Panc1 (cell line): ENCODE data around the gene FBRSL1. TPM values are rescaled to one million over a fixed set of nuclear protein-coding genes. Genes with fewer than 3 reads are reported as not detected.

ENCODE experiments used
- ATAC-seq: fragments of 200-7000 bp; cut with Tn5 transposase; 2 replicates; pipeline ENCODE4 v1.9.1; 2020; ENCODE audit warnings: mild to moderate bottlenecking, moderate library complexity
- BruUV-seq: library from RNA; stranded (reverse); fragments of 400-500 nt; replicated peaks from 2 replicates; lab custom pipeline; 2021; lab: Mats Ljungman, UMichigan
- CTCF ChIA-PET: fragments of 300-600 bp; sonication (Branson Sonifier 250); formaldehyde crosslinking; loops from one replicate; lab custom pipeline; 2022; ENCODE audit warnings: antibody characterized with exemption; lab: Charles Lee
- POLR2A ChIA-PET: fragments of 300-600 bp; sonication (Branson Sonifier 250); formaldehyde crosslinking; loops from one replicate; lab custom pipeline; 2022; ENCODE audit warnings: antibody characterized with exemption; lab: Charles Lee
- DNase-seq: peaks from one replicate; pipeline ENCODE4 v3.0.0-alpha.2; 2010; ENCODE audit warnings: low read depth, low spot score
- H3K27ac ChIP-seq: 2 replicates; pipeline ENCODE4 v1.5.1; 2011; ENCODE audit warnings: mild to moderate bottlenecking, low read length, inconsistent platforms
- H3K27me3 ChIP-seq: fragments of 200-500 bp; sonication (Bioruptor generic); 2 replicates; pipeline ENCODE4 v1.6.0; 2014; ENCODE audit warnings: low read length, inconsistent platforms; ENCODE audit not compliant: control insufficient read depth, insufficient read depth
- H3K36me3 ChIP-seq: fragments of 200-500 bp; sonication (Bioruptor generic); 2 replicates; pipeline ENCODE4 v1.5.1; 2014; ENCODE audit warnings: inconsistent platforms, mild to moderate bottlenecking, low read length, moderate library complexity; ENCODE audit not compliant: control insufficient read depth, insufficient read depth
- H3K4me1 ChIP-seq: 2 replicates; pipeline ENCODE4 v1.5.1; 2011; ENCODE audit warnings: inconsistent platforms, mild to moderate bottlenecking, low read length, moderate library complexity; ENCODE audit not compliant: control insufficient read depth, insufficient read depth
- H3K4me3 ChIP-seq, 2 experiments: 2 replicates each; pipeline ENCODE4 v1.5.1; 2011 to 2012; ENCODE audit warnings: low read depth in 2 of 2, low read length in 2 of 2, mild to moderate bottlenecking in 2 of 2, inconsistent platforms in 1 of 2, moderate library complexity in 1 of 2
- H3K9me3 ChIP-seq: fragments of 200-500 bp; sonication (Bioruptor generic); 2 replicates; pipeline ENCODE4 v1.5.1; 2014; ENCODE audit warnings: low read depth, mild to moderate bottlenecking, inconsistent platforms, low read length, moderate library complexity; ENCODE audit not compliant: control insufficient read depth, insufficient read depth
- POLR2AphosphoS5 ChIP-seq: IDR thresholded peaks from 2 replicates; pipeline ENCODE4 v1.6.1; 2012; ENCODE audit warnings: mild to moderate bottlenecking, low read depth, low read length, moderate library complexity
- SIN3A ChIP-seq: IDR thresholded peaks from 2 replicates; pipeline ENCODE4 v1.6.1; 2012; ENCODE audit warnings: low read depth, mild to moderate bottlenecking, low read length, moderate library complexity, borderline replicate concordance; ENCODE audit not compliant: insufficient read depth
- TCF7L2 ChIP-seq: IDR thresholded peaks from 2 replicates; pipeline ENCODE4 v1.6.1; 2011; ENCODE audit warnings: mild to moderate bottlenecking, low read depth, low read length, inconsistent platforms
- in situ Hi-C: cut with HindIII; loops from 2 replicates; pipeline ENCODE4 v1.10.0; 2016; ENCODE audit warnings: low sequenced_read_pairs, low pct_unique_long_range_greater_than_20kb
- intact Hi-C: fragments of 100-400 bp; cut with micrococcal nuclease; formaldehyde crosslinking; loops from one replicate; pipeline ENCODE4 v1.10.0; 2022; ENCODE audit not compliant: unreplicated experiment
- total RNA-seq: library from RNA; stranded (reverse); gene quantifications from one replicate; pipeline ENCODE4 v1.2.1, GENCODE V29; 2021; ENCODE audit not compliant: unreplicated experiment
- TF ChIP-seq, protein P1 (sequence below), 2 experiments: IDR thresholded peaks; 2 replicates each; pipeline ENCODE4 v1.6.1; 2011 to 2012; ENCODE audit warnings: low read depth in 2 of 2, control low read depth in 1 of 2, low read length in 1 of 2, mild to moderate bottlenecking in 1 of 2, moderate library complexity in 1 of 2; ENCODE audit not compliant: insufficient read depth in 1 of 2
- TF ChIP-seq, protein P2 (sequence below): fragments of 450-650 bp; IDR thresholded peaks from 2 replicates; pipeline ENCODE4 v1.5.1; 2017; ENCODE audit warnings: mild to moderate bottlenecking

Gene FBRSL1
- total RNA-seq, 1 experiment from 2014 or later = 104 TPM

DNA sequence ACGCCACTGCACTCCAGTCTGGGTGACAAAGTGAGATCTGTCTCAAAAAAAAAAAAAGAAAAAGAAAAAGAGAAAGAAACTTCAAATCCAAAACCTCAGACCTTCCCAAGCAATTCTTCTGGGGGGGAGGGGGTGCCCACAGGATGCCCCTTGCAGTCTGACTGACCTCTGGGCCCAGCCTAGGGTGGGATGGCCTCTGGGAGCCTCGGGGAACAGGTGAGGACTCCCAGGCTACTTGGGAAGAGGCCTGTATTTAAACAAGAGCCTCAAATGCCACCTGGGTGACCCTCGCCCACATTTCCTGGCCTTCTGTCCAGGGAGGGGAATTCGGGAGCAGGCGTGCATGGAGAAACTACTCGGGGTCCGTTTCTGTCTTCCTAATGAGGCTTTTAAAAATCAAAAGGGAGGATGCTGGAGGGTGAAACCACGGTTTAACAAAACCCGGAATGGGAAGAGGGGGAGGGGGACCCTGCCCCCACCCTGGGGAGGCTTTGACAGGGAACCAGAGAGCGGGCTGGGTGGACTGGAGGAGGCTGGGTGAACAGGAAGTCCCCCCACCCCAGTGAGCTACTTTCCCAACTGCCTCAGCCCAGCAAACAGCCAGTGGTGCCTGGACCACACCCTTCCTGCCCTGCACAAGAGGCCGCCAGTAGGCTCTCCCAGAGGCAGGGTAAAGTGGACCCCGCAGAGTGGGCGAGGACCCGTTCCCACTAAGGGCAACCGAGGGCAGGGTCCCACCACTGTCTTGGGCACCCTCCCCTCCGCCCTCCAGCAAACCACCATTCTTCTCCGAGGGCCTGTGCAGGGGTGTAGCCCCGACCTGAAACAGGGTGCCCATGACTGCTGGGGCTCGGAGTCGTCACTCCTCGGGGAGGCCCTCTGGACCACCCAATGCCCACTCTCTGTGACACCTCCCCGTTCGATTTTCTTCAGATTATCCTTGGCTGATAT, 1.5 kb upstream of the FBRSL1 start:
- intact Hi-C loops (no loop called here), in situ Hi-C loops (no loop called here)
- POLR2A ChIA-PET = no interaction called here
- CTCF ChIA-PET = no interaction called here
- Histone ChIP-seq H3K36me3 (no peaks in the 10 kb centered on the region), H3K4me1 (peaks cover 31% of the 10 kb centered on the region), H3K4me3 (peak overlapping the region; percentile 58 to 59), H3K27me3 (no peaks in the 10 kb centered on the region), H3K9me3 (no peaks in the 10 kb centered on the region), H3K27ac (peak overlapping the region; percentile 65; the same call in 1 of the 2 replicates)
- no TSS peak for BruUV-seq
- no peak for DNase-seq
- no peak for ATAC-seq
- TF ChIP-seq TCF7L2 = no peak
- TF ChIP-seq, protein P1, sequence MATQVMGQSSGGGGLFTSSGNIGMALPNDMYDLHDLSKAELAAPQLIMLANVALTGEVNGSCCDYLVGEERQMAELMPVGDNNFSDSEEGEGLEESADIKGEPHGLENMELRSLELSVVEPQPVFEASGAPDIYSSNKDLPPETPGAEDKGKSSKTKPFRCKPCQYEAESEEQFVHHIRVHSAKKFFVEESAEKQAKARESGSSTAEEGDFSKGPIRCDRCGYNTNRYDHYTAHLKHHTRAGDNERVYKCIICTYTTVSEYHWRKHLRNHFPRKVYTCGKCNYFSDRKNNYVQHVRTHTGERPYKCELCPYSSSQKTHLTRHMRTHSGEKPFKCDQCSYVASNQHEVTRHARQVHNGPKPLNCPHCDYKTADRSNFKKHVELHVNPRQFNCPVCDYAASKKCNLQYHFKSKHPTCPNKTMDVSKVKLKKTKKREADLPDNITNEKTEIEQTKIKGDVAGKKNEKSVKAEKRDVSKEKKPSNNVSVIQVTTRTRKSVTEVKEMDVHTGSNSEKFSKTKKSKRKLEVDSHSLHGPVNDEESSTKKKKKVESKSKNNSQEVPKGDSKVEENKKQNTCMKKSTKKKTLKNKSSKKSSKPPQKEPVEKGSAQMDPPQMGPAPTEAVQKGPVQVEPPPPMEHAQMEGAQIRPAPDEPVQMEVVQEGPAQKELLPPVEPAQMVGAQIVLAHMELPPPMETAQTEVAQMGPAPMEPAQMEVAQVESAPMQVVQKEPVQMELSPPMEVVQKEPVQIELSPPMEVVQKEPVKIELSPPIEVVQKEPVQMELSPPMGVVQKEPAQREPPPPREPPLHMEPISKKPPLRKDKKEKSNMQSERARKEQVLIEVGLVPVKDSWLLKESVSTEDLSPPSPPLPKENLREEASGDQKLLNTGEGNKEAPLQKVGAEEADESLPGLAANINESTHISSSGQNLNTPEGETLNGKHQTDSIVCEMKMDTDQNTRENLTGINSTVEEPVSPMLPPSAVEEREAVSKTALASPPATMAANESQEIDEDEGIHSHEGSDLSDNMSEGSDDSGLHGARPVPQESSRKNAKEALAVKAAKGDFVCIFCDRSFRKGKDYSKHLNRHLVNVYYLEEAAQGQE (IDR thresholded peaks at IDR 0.05; ENCODE audit: insufficient read depth in 1 of 2, low read depth in 2 of 2, low read length in 1 of 2) = no peak

DNA sequence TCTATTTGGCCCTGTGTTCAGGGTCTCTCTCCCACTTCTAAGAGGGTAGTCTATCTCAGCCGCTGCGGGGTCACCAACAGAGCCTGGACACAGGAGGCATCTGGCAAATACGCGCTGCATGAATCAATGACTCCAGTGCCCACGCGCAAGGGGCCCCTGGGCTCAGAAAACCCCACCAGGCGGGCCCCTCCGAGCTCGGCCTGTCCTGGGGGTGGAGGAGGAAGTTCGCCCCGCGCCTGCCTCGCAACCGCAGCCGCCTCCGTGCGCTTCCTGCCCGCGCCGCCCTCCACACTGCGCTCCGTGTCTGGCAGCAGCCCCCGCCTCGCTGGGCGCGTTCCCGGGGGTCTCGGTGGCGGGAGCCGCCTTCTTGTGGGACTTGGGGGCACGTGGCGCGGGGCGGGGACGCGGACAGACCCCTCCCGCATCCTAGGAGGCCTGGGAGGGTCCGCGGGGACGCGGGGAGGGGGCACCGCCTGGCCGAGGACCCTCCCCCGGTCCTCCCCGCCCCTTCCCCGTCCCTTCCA, 811 bp upstream of the FBRSL1 start:
- Histone ChIP-seq H3K36me3 (no peaks in the 10 kb centered on the region), H3K27me3 (no peaks in the 10 kb centered on the region), H3K27ac (peak overlapping the region; percentile 65; the same call in 1 of the 2 replicates), H3K9me3 (no peaks in the 10 kb centered on the region), H3K4me1 (peaks cover 35% of the 10 kb centered on the region), H3K4me3 (peak overlapping the region; percentile 58 to 59)
- intact Hi-C loops (no loop called here), in situ Hi-C loops (no loop called here)
- POLR2A ChIA-PET = no interaction called here
- DNase-seq (no peak), ATAC-seq (peak; percentile 29)
- BruUV-seq = no TSS peak
- TF ChIP-seq POLR2AphosphoS5 = no peak
- CTCF ChIA-PET = no interaction called here

DNA sequence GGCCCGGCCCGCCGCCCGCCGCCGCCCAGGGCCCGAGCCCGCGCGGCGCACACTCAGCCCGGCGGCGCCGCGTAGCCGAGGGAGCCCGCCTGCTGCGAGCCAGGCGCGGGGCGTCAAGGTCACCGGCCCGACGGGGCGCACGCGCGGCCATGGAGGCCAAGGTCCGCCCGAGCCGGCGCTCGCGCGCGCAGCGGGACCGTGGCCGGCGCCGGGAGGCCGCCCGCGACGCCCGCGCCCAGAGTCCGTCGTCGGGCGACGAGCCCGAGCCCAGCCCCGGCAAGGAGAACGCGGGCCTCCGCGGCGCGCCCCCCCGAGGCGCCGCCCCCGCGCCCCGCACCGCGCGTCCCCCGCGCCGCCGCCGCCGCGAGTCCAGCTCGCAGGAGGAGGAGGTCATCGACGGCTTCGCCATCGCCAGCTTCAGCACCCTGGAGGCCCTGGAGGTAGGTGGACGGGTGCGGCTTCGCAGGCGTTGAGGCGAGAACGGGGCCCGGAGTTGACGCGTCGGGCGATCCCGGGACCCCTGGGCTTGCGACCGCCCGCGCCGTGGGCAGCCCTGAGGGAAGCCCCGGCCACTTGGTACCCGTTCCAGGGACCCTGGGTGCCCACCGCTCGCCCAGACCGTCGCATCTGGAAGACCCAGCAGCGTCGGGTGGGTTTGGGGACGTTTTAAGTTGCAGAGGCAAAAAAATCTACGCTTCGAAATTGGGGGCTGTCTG, 629 bp downstream of the FBRSL1 start:
- ChIA-PET POLR2A (no interaction called here), CTCF (no interaction called here)
- BruUV-seq = no TSS peak
- DNase-seq (no peak), ATAC-seq (peak; percentile 2; the same call in 1 of the 2 replicates)
- Histone ChIP-seq H3K4me3 (peak overlapping the region; percentile 73 to 84), H3K9me3 (no peaks in the 10 kb centered on the region), H3K27me3 (no peaks in the 10 kb centered on the region), H3K27ac (peak overlapping the region; percentile 70), H3K36me3 (no peaks in the 10 kb centered on the region), H3K4me1 (peaks cover 46% of the 10 kb centered on the region)
- in situ Hi-C loops = no loop called here
- intact Hi-C loops = no loop called here
- TF ChIP-seq TCF7L2 (no peak), POLR2AphosphoS5 (no peak), SIN3A (no peak)
- TF ChIP-seq, protein P1 (IDR thresholded peaks at IDR 0.05; ENCODE audit: insufficient read depth in 1 of 2, low read depth in 2 of 2, low read length in 1 of 2) = no peak
- TF ChIP-seq, protein P2, sequence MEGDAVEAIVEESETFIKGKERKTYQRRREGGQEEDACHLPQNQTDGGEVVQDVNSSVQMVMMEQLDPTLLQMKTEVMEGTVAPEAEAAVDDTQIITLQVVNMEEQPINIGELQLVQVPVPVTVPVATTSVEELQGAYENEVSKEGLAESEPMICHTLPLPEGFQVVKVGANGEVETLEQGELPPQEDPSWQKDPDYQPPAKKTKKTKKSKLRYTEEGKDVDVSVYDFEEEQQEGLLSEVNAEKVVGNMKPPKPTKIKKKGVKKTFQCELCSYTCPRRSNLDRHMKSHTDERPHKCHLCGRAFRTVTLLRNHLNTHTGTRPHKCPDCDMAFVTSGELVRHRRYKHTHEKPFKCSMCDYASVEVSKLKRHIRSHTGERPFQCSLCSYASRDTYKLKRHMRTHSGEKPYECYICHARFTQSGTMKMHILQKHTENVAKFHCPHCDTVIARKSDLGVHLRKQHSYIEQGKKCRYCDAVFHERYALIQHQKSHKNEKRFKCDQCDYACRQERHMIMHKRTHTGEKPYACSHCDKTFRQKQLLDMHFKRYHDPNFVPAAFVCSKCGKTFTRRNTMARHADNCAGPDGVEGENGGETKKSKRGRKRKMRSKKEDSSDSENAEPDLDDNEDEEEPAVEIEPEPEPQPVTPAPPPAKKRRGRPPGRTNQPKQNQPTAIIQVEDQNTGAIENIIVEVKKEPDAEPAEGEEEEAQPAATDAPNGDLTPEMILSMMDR = no peak
